Measurements from ENCODE around the gene NOX5. TPM values are rescaled to one million over a fixed set of nuclear protein-coding genes. Genes with fewer than 3 reads are reported as not detected.

Gene NOX5
- total RNA-seq, 4 donors from 2014 or later: 0.27 TPM; not detected in 3

- 63 to 69% methylated on average over 3 to 5 of the region's 5 CpGs for WGBS, 2 donors (ENCODE audit: low coverage in 1 of 2)
- no peak overlapping the region for H3K27ac ChIP-seq
- H3K9me3 ChIP-seq: no peaks in the 10 kb centered on the region
Measured at GRCh38 chr15:69090197-69090948, 75.9 kb downstream of the NOX5 start.

GRCh38 chr15:69091654-69092053 lies 77.2 kb downstream of the NOX5 start:
- in situ Hi-C loops (cut with MboI; ENCODE audit: low pct_ligation_motif_present in 1 of 4, low pct_unique_long_range_greater_than_20kb in 1 of 4, low sequenced_read_pairs in 3 of 4): no loop called here
- Histone ChIP-seq H3K27ac (no peak overlapping the region), H3K9me3 (no peaks in the 10 kb centered on the region), H3K4me1 (no peaks in the 10 kb centered on the region), H3K4me3 (no peak overlapping the region), H3K27me3 (peaks cover 4% of the 10 kb centered on the region), H3K36me3 (no peaks in the 10 kb centered on the region)
- no peak for DNase-seq
- TF ChIP-seq EP300 (IDR thresholded peaks at IDR 0.05; ENCODE audit: low read depth) (no peak), POLR2A (IDR thresholded peaks at IDR 0.05) (no peak), CTCF (IDR thresholded peaks at IDR 0.05) (no peak), POLR2AphosphoS5 (IDR thresholded peaks at IDR 0.05) (no peak)
- 90 to 100% methylated on average over 1 of the region's 1 CpG for WGBS, 2 donors (ENCODE audit: low coverage in 1 of 2)
- intact Hi-C loops (cut with DNase I; ENCODE audit: low total_unique reads): no loop called here

More at GRCh38 chr15:69090197-69090948, 75.9 kb downstream of the NOX5 start:
- Histone ChIP-seq H3K36me3 (no peaks in the 10 kb centered on the region), H3K27me3 (peaks cover 4% of the 10 kb centered on the region), H3K4me1 (no peaks in the 10 kb centered on the region), H3K4me3 (no peak overlapping the region)
- no peak for DNase-seq
- intact Hi-C loops (cut with DNase I; ENCODE audit: low total_unique reads) (no loop called here), in situ Hi-C loops (cut with MboI; ENCODE audit: low pct_ligation_motif_present in 1 of 4, low pct_unique_long_range_greater_than_20kb in 1 of 4, low sequenced_read_pairs in 3 of 4) (no loop called here)
- TF ChIP-seq EP300 (IDR thresholded peaks at IDR 0.05; ENCODE audit: low read depth) (no peak), CTCF (IDR thresholded peaks at IDR 0.05) (no peak), POLR2AphosphoS5 (IDR thresholded peaks at IDR 0.05) (no peak), POLR2A (IDR thresholded peaks at IDR 0.05) (no peak)

GRCh38 chr15:69092159-69092558 lies 77.7 kb downstream of the NOX5 start:
- Histone ChIP-seq H3K27ac (no peak overlapping the region), H3K36me3 (no peaks in the 10 kb centered on the region), H3K27me3 (peaks cover 2% of the 10 kb centered on the region), H3K9me3 (no peaks in the 10 kb centered on the region), H3K4me3 (no peak overlapping the region), H3K4me1 (no peaks in the 10 kb centered on the region)
- TF ChIP-seq EP300 (IDR thresholded peaks at IDR 0.05; ENCODE audit: low read depth): no peak
- no peak for TF ChIP-seq POLR2A (IDR thresholded peaks at IDR 0.05)
- TF ChIP-seq POLR2AphosphoS5 (IDR thresholded peaks at IDR 0.05): no peak
- no peak for TF ChIP-seq CTCF (IDR thresholded peaks at IDR 0.05)
- intact Hi-C loops (cut with DNase I; ENCODE audit: low total_unique reads) (no loop called here), in situ Hi-C loops (cut with MboI; ENCODE audit: low pct_ligation_motif_present in 1 of 4, low pct_unique_long_range_greater_than_20kb in 1 of 4, low sequenced_read_pairs in 3 of 4) (no loop called here)
- WGBS, 2 donors (ENCODE audit: low coverage in 1 of 2): 77 to 93% methylated on average over 3 to 7 of the region's 7 CpGs
- DNase-seq: no peak

GRCh38 chr15:69093127-69093526 lies 78.6 kb downstream of the NOX5 start:
- 80 to 100% methylated on average over 1 to 2 of the region's 4 CpGs for WGBS, 2 donors (ENCODE audit: low coverage in 1 of 2)
- intact Hi-C loops (cut with DNase I; ENCODE audit: low total_unique reads): no loop called here
- no peak overlapping the region for H3K27ac ChIP-seq

More at GRCh38 chr15:69093127-69093526, 78.6 kb downstream of the NOX5 start:
- in situ Hi-C loops (cut with MboI; ENCODE audit: low pct_ligation_motif_present in 1 of 4, low pct_unique_long_range_greater_than_20kb in 1 of 4, low sequenced_read_pairs in 3 of 4): no loop called here
- no peaks in the 10 kb centered on the region for H3K27me3 ChIP-seq
- H3K9me3 ChIP-seq: no peaks in the 10 kb centered on the region
- no peak for DNase-seq
- H3K4me3 ChIP-seq: no peak overlapping the region
- no peaks in the 10 kb centered on the region for H3K4me1 ChIP-seq
- no peak for TF ChIP-seq POLR2A (IDR thresholded peaks at IDR 0.05)
- no peak for TF ChIP-seq POLR2AphosphoS5 (IDR thresholded peaks at IDR 0.05)
- TF ChIP-seq EP300 (IDR thresholded peaks at IDR 0.05; ENCODE audit: low read depth): no peak
- TF ChIP-seq CTCF (IDR thresholded peaks at IDR 0.05): no peak
- no peaks in the 10 kb centered on the region for H3K36me3 ChIP-seq
